Measurements from ENCODE around the gene ZNF407.

- TF ChIP-seq, protein P1, sequence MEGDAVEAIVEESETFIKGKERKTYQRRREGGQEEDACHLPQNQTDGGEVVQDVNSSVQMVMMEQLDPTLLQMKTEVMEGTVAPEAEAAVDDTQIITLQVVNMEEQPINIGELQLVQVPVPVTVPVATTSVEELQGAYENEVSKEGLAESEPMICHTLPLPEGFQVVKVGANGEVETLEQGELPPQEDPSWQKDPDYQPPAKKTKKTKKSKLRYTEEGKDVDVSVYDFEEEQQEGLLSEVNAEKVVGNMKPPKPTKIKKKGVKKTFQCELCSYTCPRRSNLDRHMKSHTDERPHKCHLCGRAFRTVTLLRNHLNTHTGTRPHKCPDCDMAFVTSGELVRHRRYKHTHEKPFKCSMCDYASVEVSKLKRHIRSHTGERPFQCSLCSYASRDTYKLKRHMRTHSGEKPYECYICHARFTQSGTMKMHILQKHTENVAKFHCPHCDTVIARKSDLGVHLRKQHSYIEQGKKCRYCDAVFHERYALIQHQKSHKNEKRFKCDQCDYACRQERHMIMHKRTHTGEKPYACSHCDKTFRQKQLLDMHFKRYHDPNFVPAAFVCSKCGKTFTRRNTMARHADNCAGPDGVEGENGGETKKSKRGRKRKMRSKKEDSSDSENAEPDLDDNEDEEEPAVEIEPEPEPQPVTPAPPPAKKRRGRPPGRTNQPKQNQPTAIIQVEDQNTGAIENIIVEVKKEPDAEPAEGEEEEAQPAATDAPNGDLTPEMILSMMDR (IDR thresholded peaks at IDR 0.05) = no peak
- no peak for TF ChIP-seq POLR2A (IDR thresholded peaks at IDR 0.05)
- no peak for TF ChIP-seq EP300 (IDR thresholded peaks at IDR 0.05)
Observed at GRCh38 chr18:74800098-74800497, 202.4 kb downstream of the ZNF407 start.
